Measurements from ENCODE around the gene SLC4A1AP.

SLC4A1AP gene

GRCh38 chr2:27661371-27661770 is 2.3 kb upstream of the SLC4A1AP start:
- TF ChIP-seq FOXP2 (optimal IDR thresholded peaks at IDR 0.05; ENCODE audit: borderline replicate concordance, extremely low read depth, extremely low read length, insufficient read depth) (no peak), SIN3A (IDR thresholded peaks at IDR 0.05; ENCODE audit: borderline replicate concordance, insufficient read depth, low read length) (no peak), REST (IDR thresholded peaks at IDR 0.05; ENCODE audit: insufficient read depth in 1 of 2, low read depth in 2 of 2, low read length in 2 of 2) (no peak), POLR2AphosphoS5 (IDR thresholded peaks at IDR 0.05; ENCODE audit: low read depth, low read length) (no peak), TAF1 (IDR thresholded peaks at IDR 0.05; ENCODE audit: borderline replicate concordance, insufficient read depth, low read length) (no peak)

GRCh38 chr2:27664154-27664574 is 475 bp downstream of the SLC4A1AP start:
- TF ChIP-seq SIN3A (IDR thresholded peaks at IDR 0.05; ENCODE audit: borderline replicate concordance, insufficient read depth, low read length) (no peak), TAF1 (IDR thresholded peaks at IDR 0.05; ENCODE audit: borderline replicate concordance, insufficient read depth, low read length) (no peak), POLR2AphosphoS5 (IDR thresholded peaks at IDR 0.05; ENCODE audit: low read depth, low read length) (no peak)

DNA sequence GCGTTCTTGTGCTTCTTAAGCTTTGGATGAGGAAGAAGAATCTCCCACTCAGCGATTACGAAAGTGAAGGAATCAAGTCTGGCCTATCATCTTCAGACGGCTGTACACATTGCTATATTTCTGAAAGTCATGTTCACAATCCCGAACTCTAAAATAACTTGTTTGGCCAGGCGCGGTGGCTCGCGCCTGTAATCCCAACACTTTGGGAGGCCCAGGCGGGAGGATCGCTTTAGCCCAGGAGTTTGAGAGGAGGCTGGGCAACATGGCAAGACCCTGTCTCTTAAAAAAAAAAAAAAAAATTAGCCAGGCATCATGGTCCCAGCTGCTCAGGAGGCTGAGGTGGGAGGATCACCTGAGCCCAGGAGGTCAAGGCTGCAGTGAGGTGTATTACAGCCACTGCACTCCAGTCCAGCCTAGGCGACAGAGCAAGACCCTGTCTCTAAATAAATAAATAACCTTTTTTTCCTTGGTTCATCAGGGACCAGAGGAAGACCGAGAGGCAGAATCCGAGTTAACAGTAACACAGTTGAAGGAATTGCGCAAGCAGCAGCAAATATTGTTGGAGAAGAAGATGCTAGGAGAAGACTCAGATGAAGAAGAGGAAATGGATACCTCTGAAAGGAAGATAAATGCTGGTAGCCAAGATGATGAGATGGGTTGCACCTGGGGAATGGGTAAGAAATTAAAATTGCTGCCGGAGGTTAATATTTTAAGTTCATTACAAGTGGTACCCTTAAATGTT is 1.1 kb downstream of the SLC4A1AP start:
- no peak for TF ChIP-seq TAF1 (IDR thresholded peaks at IDR 0.05; ENCODE audit: borderline replicate concordance, insufficient read depth, low read length)
- no peak for TF ChIP-seq FOXP2 (optimal IDR thresholded peaks at IDR 0.05; ENCODE audit: borderline replicate concordance, extremely low read depth, extremely low read length, insufficient read depth)
- no peak for TF ChIP-seq REST (IDR thresholded peaks at IDR 0.05; ENCODE audit: insufficient read depth in 1 of 2, low read depth in 2 of 2, low read length in 2 of 2)
- TF ChIP-seq SIN3A (IDR thresholded peaks at IDR 0.05; ENCODE audit: borderline replicate concordance, insufficient read depth, low read length), result no peak
- TF ChIP-seq POLR2AphosphoS5 (IDR thresholded peaks at IDR 0.05; ENCODE audit: low read depth, low read length), result no peak

- TF ChIP-seq REST (IDR thresholded peaks at IDR 0.05; ENCODE audit: insufficient read depth in 1 of 2, low read depth in 2 of 2, low read length in 2 of 2), result no peak
Measured at GRCh38 chr2:27667446-27667845, 3.8 kb downstream of the SLC4A1AP start.

- TF ChIP-seq POLR2AphosphoS5 (IDR thresholded peaks at IDR 0.05; ENCODE audit: low read depth, low read length) (no peak), TAF1 (IDR thresholded peaks at IDR 0.05; ENCODE audit: borderline replicate concordance, insufficient read depth, low read length) (no peak), REST (IDR thresholded peaks at IDR 0.05; ENCODE audit: insufficient read depth in 1 of 2, low read depth in 2 of 2, low read length in 2 of 2) (no peak), FOXP2 (optimal IDR thresholded peaks at IDR 0.05; ENCODE audit: borderline replicate concordance, extremely low read depth, extremely low read length, insufficient read depth) (no peak), SIN3A (IDR thresholded peaks at IDR 0.05; ENCODE audit: borderline replicate concordance, insufficient read depth, low read length) (no peak)
Measured at GRCh38 chr2:27671235-27671634, 7.5 kb downstream of the SLC4A1AP start.
